Measurements from ENCODE around the gene PVRIG. TPM values are rescaled to one million over a fixed set of nuclear protein-coding genes. Genes with fewer than 3 reads are reported as not detected.

The PVRIG gene
- total RNA-seq, 1 donor from 2014 or later: 49.9 TPM

DNA sequence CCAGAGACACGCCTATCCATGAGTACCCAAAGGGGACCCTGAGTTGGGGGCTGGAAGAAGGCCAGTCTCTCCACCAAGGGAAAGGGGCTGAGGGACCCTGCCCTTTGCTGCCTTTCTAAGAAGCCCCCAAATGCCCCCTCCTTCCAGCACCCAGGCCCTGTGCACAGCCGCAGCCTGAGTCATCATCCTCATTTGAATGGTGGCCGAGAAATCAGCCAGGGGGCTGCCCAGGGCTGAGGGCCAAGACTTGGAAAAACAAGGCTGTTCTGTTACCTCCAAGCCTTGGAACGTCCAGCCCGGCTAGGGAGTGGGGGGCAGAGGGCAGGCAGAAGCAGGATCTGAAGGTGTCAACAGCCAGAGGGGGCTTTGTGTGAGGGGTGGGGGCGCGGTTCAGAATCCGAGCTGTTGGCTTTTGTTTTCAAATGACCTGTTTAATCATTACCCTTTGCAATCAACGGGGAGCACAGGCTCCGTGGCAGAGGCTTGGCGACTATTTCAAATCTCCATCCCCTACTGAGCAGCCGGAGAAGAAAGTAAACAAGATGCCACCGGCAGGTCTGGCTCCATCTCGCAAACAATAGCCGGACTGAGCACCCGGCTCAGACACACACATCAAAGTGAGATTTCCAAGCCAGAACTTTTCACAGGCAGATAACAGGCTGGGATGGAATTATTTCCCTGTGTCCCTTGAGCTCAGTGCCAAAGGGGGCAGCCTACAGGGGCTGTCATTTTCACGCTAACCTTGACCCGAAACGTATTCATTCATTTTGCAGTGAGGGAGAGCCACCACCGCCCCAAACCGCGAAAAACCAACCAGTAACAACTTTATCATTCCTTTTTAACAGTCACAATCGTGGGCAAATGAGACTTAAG is 50.5 kb downstream of the PVRIG start:
- intact Hi-C loops (cut with micrococcal nuclease): loop anchor here (5.0 kb wide), 3 partner anchors 48 to 138 kb away; partner anchors contain the start of gene LAMTOR4

Other genes with a start within 250 kb of the PVRIG start
- gene AZGP1, start 243.9 kb upstream of the PVRIG start, total RNA-seq: not detected in 2 replicates
- 53.2 and 55.3 TPM in 2 replicates for gene ZKSCAN1, start 204.4 kb upstream of the PVRIG start, total RNA-seq
- 5.3 and 5.8 TPM in 2 replicates for gene ZSCAN21, start 170.2 kb upstream of the PVRIG start, total RNA-seq
- 25.3 and 26.7 TPM in 2 replicates for gene ZNF3, start 138.2 kb upstream of the PVRIG start, total RNA-seq
- 101 and 102 TPM in 2 replicates for gene COPS6, start 131.0 kb upstream of the PVRIG start, total RNA-seq
- 336 and 353 TPM in 2 replicates for gene MCM7, start 118.6 kb upstream of the PVRIG start, total RNA-seq
- 10.4 and 11.7 TPM in 2 replicates for gene AP4M1, start 118.3 kb upstream of the PVRIG start, total RNA-seq
- gene TAF6, start 100.6 kb upstream of the PVRIG start, total RNA-seq: 63.0 and 67.4 TPM in 2 replicates
- gene CNPY4, start 100.3 kb upstream of the PVRIG start, total RNA-seq: 29.5 and 30.1 TPM in 2 replicates
- 2.7 and 3.8 TPM in 2 replicates for gene MBLAC1, start 93.0 kb upstream of the PVRIG start, total RNA-seq
- 143 and 155 TPM in 2 replicates for gene LAMTOR4, start 71.0 kb upstream of the PVRIG start, total RNA-seq
- 49.5 and 50.9 TPM in 2 replicates for gene TRAPPC14, start 61.2 kb upstream of the PVRIG start, total RNA-seq
- gene GAL3ST4, start 51.3 kb upstream of the PVRIG start, total RNA-seq: 4.7 and 5.7 TPM in 2 replicates
- 7.0 and 8.5 TPM in 2 replicates for gene GPC2, start 42.6 kb upstream of the PVRIG start, total RNA-seq
- 19.2 and 21.7 TPM in 2 replicates for gene STAG3, start 42.0 kb upstream of the PVRIG start, total RNA-seq
- not detected in 2 replicates for gene SPDYE3, start 87.8 kb downstream of the PVRIG start, total RNA-seq
- gene PILRB, start 138.2 kb downstream of the PVRIG start, total RNA-seq: 73.4 and 78.1 TPM in 2 replicates
- gene PILRA, start 153.5 kb downstream of the PVRIG start, total RNA-seq: 11.5 and 12.2 TPM in 2 replicates
- 1.3 and 1.9 TPM in 2 replicates for gene ZCWPW1, start 208.8 kb downstream of the PVRIG start, total RNA-seq
- 42.6 and 44.4 TPM in 2 replicates for gene MEPCE, start 209.9 kb downstream of the PVRIG start, total RNA-seq
- gene PPP1R35, start 216.5 kb downstream of the PVRIG start, total RNA-seq: 68.9 and 81.8 TPM in 2 replicates
- 3.2 and 3.3 TPM in 2 replicates for gene SPACDR, start 244.3 kb downstream of the PVRIG start, total RNA-seq